ENCODE measurements around the gene SP110. TPM values are rescaled to one million over a fixed set of nuclear protein-coding genes. Genes with fewer than 3 reads are reported as not detected.
"Not testable (repeated sequence)": the region's sequence is repeated elsewhere in the genome, so short reads cannot be mapped to it uniquely, and the experiment has no call there.

SP110 gene
- total RNA-seq, 1 experiment from 2014 or later: 60.6 TPM

DNA sequence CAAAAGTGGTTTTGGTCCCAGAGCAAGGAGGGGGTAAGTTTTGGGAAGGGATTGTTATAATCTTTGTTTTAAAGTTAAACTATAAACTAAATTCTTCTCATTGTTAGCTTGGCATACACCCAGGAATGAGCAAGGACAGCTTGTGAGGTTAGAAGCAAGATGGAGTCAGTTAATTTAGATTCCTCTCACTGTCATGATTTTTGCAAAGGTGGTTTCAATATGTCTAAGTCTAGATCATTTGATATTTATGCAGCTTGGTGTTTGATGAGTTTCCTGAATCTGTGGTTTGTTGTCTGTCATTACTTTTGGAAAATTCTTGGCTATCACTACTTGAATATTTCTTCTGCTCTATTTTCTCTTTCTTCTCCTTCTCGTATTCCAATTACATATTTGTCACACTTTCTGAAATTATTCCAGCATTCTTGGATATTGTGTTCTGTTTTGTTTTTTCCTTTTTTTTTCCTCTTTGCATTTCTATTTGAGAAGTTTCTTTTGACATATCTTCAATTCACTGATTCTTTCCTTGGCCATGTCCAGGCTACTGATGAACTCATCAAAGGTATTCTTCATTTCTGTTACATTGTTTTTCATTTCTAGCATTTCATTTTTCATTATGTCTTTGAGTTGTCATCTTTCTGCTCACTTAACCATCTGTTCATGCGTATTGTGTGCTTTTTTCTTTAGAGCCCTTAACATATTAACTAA is 10.9 kb upstream of the SP110 start:
- no peak overlapping the region for H3K4me3 ChIP-seq (ENCODE audit: low read length)
- H3K27me3 ChIP-seq (ENCODE audit: low read length): no peaks in the 10 kb centered on the region
- H3K36me3 ChIP-seq (ENCODE audit: insufficient read depth, low read length): peaks cover 15% of the 10 kb centered on the region
- H4K20me1 ChIP-seq (ENCODE audit: insufficient read depth, low read depth, low read length): no peaks in the 10 kb centered on the region
- peaks cover 25% of the 10 kb centered on the region for H3K4me1 ChIP-seq (ENCODE audit: low read length)
- H3K27ac ChIP-seq (ENCODE audit: low read length): no peak overlapping the region
- no peaks in the 10 kb centered on the region for H3K79me2 ChIP-seq (ENCODE audit: low read length)
- no peak for DNase-seq
- H3K9me2 ChIP-seq (replicated peaks; ENCODE audit: insufficient read depth, low read length): no peaks in the 10 kb centered on the region
- H3K9ac ChIP-seq (ENCODE audit: low read length): no peak overlapping the region
- H2AFZ ChIP-seq (ENCODE audit: low read length): no peak overlapping the region
- H3K4me2 ChIP-seq (ENCODE audit: low read depth, low read length, poor library complexity, severe bottlenecking): no peak overlapping the region
- H3K9me3 ChIP-seq (ENCODE audit: low read length): peaks cover 21% of the 10 kb centered on the region

DNA sequence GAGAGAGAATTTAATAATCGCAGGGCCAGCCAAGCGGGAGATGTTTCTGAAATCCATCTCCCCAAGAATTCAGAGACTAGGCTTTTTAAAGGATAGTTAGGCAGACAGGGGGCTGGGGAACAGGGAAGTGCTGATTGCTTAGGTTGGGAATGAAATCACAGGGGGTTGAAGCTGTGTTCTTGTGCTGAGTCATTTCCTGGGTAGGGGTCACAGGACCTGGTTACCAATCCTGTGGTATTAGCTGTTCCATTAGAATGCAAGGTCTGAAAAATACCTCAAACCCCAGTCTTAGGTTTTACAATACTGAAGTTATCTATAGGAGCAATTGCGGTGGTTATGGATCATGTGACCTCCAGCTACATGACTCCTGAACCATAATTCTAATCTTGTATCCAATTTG is 10.3 kb upstream of the SP110 start:
- Histone ChIP-seq H3K4me1 (ENCODE audit: low read length) (peaks cover 31% of the 10 kb centered on the region), H3K9me3 (ENCODE audit: low read length) (peaks cover 21% of the 10 kb centered on the region), H2AFZ (ENCODE audit: low read length) (no peak overlapping the region)

GRCh38 chr2:230227216-230227615 is 7.4 kb upstream of the SP110 start:
- peak overlapping the region; percentile 90; the same call in 1 of the 2 replicates for H3K27ac ChIP-seq (ENCODE audit: low read length)
- H3K4me3 ChIP-seq (ENCODE audit: low read length): peak overlapping the region; percentile 31
- no peaks in the 10 kb centered on the region for H3K9me2 ChIP-seq (replicated peaks; ENCODE audit: insufficient read depth, low read length)
- peaks cover 15% of the 10 kb centered on the region for H3K36me3 ChIP-seq (ENCODE audit: insufficient read depth, low read length)
- H3K27me3 ChIP-seq (ENCODE audit: low read length): no peaks in the 10 kb centered on the region
- H3K4me2 ChIP-seq (ENCODE audit: low read depth, low read length, poor library complexity, severe bottlenecking): peak overlapping the region; percentile 81
- H3K9me3 ChIP-seq (ENCODE audit: low read length): peaks cover 20% of the 10 kb centered on the region
- peak overlapping the region; percentile 31 for H3K9ac ChIP-seq (ENCODE audit: low read length)
- H3K79me2 ChIP-seq (ENCODE audit: low read length): no peaks in the 10 kb centered on the region
- no peak for DNase-seq
- H2AFZ ChIP-seq (ENCODE audit: low read length): no peak overlapping the region
- H3K4me1 ChIP-seq (ENCODE audit: low read length): peaks cover 49% of the 10 kb centered on the region
- no peaks in the 10 kb centered on the region for H4K20me1 ChIP-seq (ENCODE audit: insufficient read depth, low read depth, low read length)

More for the DNA sequence above, 10.3 kb upstream of the SP110 start:
- Histone ChIP-seq H3K27me3 (ENCODE audit: low read length) (no peaks in the 10 kb centered on the region), H3K79me2 (ENCODE audit: low read length) (no peaks in the 10 kb centered on the region), H3K36me3 (ENCODE audit: insufficient read depth, low read length) (peaks cover 15% of the 10 kb centered on the region), H3K9me2 (replicated peaks; ENCODE audit: insufficient read depth, low read length) (no peaks in the 10 kb centered on the region), H3K4me3 (ENCODE audit: low read length) (no peak overlapping the region), H3K9ac (ENCODE audit: low read length) (no peak overlapping the region), H3K4me2 (ENCODE audit: low read depth, low read length, poor library complexity, severe bottlenecking) (no peak overlapping the region), H3K27ac (ENCODE audit: low read length) (no peak overlapping the region), H4K20me1 (ENCODE audit: insufficient read depth, low read depth, low read length) (no peaks in the 10 kb centered on the region)
- DNase-seq: no peak

DNA sequence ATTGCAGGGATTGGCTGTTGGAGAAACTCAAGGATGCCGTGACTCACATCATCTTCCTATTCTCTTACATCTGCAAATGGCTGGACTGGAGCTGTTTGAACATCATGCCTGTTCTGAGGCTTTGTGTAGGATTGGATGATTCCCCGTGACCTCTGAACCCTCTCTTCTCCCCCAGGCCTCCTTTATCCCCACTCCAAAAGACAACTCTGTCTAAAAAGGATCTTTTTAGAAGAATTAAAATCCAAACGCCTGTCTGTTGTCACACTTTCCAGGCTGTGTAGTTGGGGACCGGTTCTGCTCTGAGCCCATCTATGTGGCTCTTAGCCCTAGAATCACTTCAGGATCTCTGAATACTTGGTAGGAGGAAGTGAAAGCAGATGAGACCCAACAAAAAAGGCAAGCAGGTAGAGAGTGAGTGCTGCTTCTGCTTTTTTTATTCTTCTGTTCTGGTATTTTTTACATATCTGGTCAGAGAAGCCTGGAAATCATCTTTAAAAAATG is 6.3 kb upstream of the SP110 start:
- peaks cover 56% of the 10 kb centered on the region for H3K4me1 ChIP-seq (ENCODE audit: low read length)

DNA sequence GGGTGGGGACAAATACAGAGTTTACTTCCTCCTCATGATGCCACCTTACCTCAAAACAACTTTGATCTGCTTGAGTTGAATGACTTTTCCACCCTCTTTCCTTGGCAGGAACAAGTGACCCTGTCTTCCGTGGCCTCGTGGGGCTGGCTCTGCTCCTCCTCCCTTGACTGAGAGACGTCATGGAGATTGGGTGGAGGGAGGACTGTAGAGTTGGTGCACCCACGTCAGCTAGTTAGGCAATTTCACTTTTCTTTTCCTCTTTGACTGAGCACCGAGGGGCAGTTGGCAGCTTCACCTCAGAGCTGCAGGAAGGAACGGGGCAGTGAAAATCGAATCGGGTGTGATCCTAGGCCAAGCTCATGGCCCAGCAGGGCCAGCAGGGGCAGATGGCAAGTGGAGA is 5.7 kb upstream of the SP110 start, which contains the start of gene SP140:
Gene SP140 (plus strand): TSS at position 251 of the 400 bp plus-strand sequence. CDS start 109 bp downstream, at position 360.
- peak within 1 kb of the TSS; percentile 81 for H3K4me2 ChIP-seq (ENCODE audit: low read depth, low read length, poor library complexity, severe bottlenecking)
- no peaks in the 10 kb centered on the region for H3K79me2 ChIP-seq (ENCODE audit: low read length)
- H3K9ac ChIP-seq (ENCODE audit: low read length): peak within 1 kb of the TSS; percentile 56
- H3K4me3 ChIP-seq (ENCODE audit: low read length): peak within 1 kb of the TSS; percentile 57
- H4K20me1 ChIP-seq (ENCODE audit: insufficient read depth, low read depth, low read length): no peaks in the 10 kb centered on the region
- DNase-seq: peak; percentile 78
- H3K27me3 ChIP-seq (ENCODE audit: low read length): no peaks in the 10 kb centered on the region
- peak within 1 kb of the TSS; percentile 90 for H3K27ac ChIP-seq (ENCODE audit: low read length)
- H2AFZ ChIP-seq (ENCODE audit: low read length): peak within 1 kb of the TSS; percentile 44; the same call in 1 of the 2 replicates
- H3K9me2 ChIP-seq (replicated peaks; ENCODE audit: insufficient read depth, low read length): no peaks in the 10 kb centered on the region
- peaks cover 7% of the 10 kb centered on the region; the same call in 1 of the 2 replicates for H3K36me3 ChIP-seq (ENCODE audit: insufficient read depth, low read length)
- H3K9me3 ChIP-seq (ENCODE audit: low read length): peaks cover 8% of the 10 kb centered on the region
- H3K4me1 ChIP-seq (ENCODE audit: low read length): peaks cover 56% of the 10 kb centered on the region

More for the DNA sequence above, 6.3 kb upstream of the SP110 start:
- Histone ChIP-seq H2AFZ (ENCODE audit: low read length) (peak overlapping the region; percentile 44; the same call in 1 of the 2 replicates), H3K79me2 (ENCODE audit: low read length) (no peaks in the 10 kb centered on the region), H3K4me2 (ENCODE audit: low read depth, low read length, poor library complexity, severe bottlenecking) (peak overlapping the region; percentile 81), H3K9me3 (ENCODE audit: low read length) (peaks cover 14% of the 10 kb centered on the region), H3K4me3 (ENCODE audit: low read length) (peak overlapping the region; percentile 57), H4K20me1 (ENCODE audit: insufficient read depth, low read depth, low read length) (no peaks in the 10 kb centered on the region), H3K9ac (ENCODE audit: low read length) (peak overlapping the region; percentile 56), H3K27me3 (ENCODE audit: low read length) (no peaks in the 10 kb centered on the region), H3K36me3 (ENCODE audit: insufficient read depth, low read length) (peaks cover 13% of the 10 kb centered on the region), H3K9me2 (replicated peaks; ENCODE audit: insufficient read depth, low read length) (no peaks in the 10 kb centered on the region), H3K27ac (ENCODE audit: low read length) (peak overlapping the region; percentile 90)
- DNase-seq: peak; percentile 92

GRCh38 chr2:230224458-230224857 is 4.7 kb upstream of the SP110 start:
- H4K20me1 ChIP-seq (ENCODE audit: insufficient read depth, low read depth, low read length): no peaks in the 10 kb centered on the region
- peak overlapping the region; percentile 90 for H3K27ac ChIP-seq (ENCODE audit: low read length)
- H3K9me3 ChIP-seq (ENCODE audit: low read length): no peaks in the 10 kb centered on the region
- H3K4me2 ChIP-seq (ENCODE audit: low read depth, low read length, poor library complexity, severe bottlenecking): peak overlapping the region; percentile 81
- H3K36me3 ChIP-seq (ENCODE audit: insufficient read depth, low read length): no peaks in the 10 kb centered on the region
- peak overlapping the region; percentile 56 for H3K9ac ChIP-seq (ENCODE audit: low read length)
- H3K79me2 ChIP-seq (ENCODE audit: low read length): peaks cover 8% of the 10 kb centered on the region
- H3K9me2 ChIP-seq (replicated peaks; ENCODE audit: insufficient read depth, low read length): no peaks in the 10 kb centered on the region
- no peaks in the 10 kb centered on the region for H3K27me3 ChIP-seq (ENCODE audit: low read length)
- peaks cover 61% of the 10 kb centered on the region for H3K4me1 ChIP-seq (ENCODE audit: low read length)
- peak; percentile 71 for DNase-seq
- no peak overlapping the region for H2AFZ ChIP-seq (ENCODE audit: low read length)
- H3K4me3 ChIP-seq (ENCODE audit: low read length): peak overlapping the region; percentile 57

DNA sequence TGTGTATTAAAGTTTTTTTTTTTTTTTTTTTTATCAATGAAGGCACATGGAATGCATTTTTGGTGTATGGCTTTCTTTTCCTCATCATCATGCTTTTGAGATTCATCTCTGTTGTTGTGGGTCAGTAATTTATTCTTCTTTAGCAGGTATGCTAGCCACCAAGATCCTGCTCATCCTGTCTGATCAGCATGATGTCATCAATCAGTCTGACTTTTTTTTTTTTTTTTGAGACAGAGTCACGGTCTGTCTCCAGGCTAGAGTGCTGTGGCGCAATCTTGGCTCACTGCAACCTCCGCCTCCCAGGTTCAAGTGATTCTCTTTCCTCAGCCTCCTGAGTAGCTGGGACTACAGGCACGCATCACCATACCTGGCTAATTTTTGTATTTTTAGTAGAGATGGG is 3.0 kb upstream of the SP110 start:
- H3K9me2 ChIP-seq (replicated peaks; ENCODE audit: insufficient read depth, low read length); H3K4me2 ChIP-seq (ENCODE audit: low read depth, low read length, poor library complexity, severe bottlenecking); H3K27ac ChIP-seq (ENCODE audit: low read length); H4K20me1 ChIP-seq (ENCODE audit: insufficient read depth, low read depth, low read length); DNase-seq; H3K4me3 ChIP-seq (ENCODE audit: low read length); H3K27me3 ChIP-seq (ENCODE audit: low read length); H3K36me3 ChIP-seq (ENCODE audit: insufficient read depth, low read length); H2AFZ ChIP-seq (ENCODE audit: low read length); H3K9ac ChIP-seq (ENCODE audit: low read length); H3K9me3 ChIP-seq (ENCODE audit: low read length): not testable (repeated sequence)
- peaks cover 24% of the 10 kb centered on the region for H3K79me2 ChIP-seq (ENCODE audit: low read length)
- H3K4me1 ChIP-seq (ENCODE audit: low read length): peaks cover 72% of the 10 kb centered on the region

DNA sequence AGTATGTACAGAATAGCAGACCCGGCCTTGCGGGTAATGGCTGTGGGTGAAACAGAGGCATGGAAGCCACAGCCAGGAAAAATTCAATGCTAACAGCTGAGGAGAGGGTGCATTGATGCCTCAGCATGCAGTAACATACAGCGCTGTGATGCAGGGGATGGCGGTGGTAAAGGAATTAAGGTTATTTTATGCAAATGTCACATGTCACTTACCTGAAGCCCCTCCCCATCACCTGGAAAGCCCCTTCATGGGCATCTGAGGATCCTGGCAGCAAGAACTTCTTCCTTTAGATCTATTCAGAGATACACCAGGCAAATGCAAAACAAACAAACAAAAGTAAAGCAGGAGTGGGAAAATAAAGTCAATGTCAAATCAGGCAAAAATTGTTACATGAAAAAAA is 1.7 kb upstream of the SP110 start:
- Histone ChIP-seq H2AFZ (ENCODE audit: low read length) (no peak overlapping the region), H3K79me2 (ENCODE audit: low read length) (peaks cover 35% of the 10 kb centered on the region), H3K36me3 (ENCODE audit: insufficient read depth, low read length) (peaks cover 3% of the 10 kb centered on the region; the same call in 1 of the 2 replicates), H3K9ac (ENCODE audit: low read length) (no peak overlapping the region), H4K20me1 (ENCODE audit: insufficient read depth, low read depth, low read length) (no peaks in the 10 kb centered on the region), H3K27ac (ENCODE audit: low read length) (no peak overlapping the region), H3K4me1 (ENCODE audit: low read length) (peaks cover 67% of the 10 kb centered on the region), H3K4me2 (ENCODE audit: low read depth, low read length, poor library complexity, severe bottlenecking) (peak overlapping the region; percentile 11), H3K9me3 (ENCODE audit: low read length) (no peaks in the 10 kb centered on the region), H3K9me2 (replicated peaks; ENCODE audit: insufficient read depth, low read length) (no peaks in the 10 kb centered on the region), H3K4me3 (ENCODE audit: low read length) (no peak overlapping the region), H3K27me3 (ENCODE audit: low read length) (no peaks in the 10 kb centered on the region)
- no peak for DNase-seq

All from Karpas-422 (cell line).